NCI-H510A treated with DMSO at 0.1 percent for 48 hours (cell line): ENCODE results near the gene PLIN5.

Experiments
- DNase-seq: peaks from one replicate; lab custom pipeline; 2025; lab: John Stamatoyannopoulos, UW

The PLIN5 gene

GRCh38 chr19:4488496-4488895 is 46.5 kb downstream of the PLIN5 start:
- DNase-seq = no peak

- DNase-seq = no peak
Observed at GRCh38 chr19:4487572-4487971, 47.5 kb downstream of the PLIN5 start.

- no peak for DNase-seq
Observed at GRCh38 chr19:4483385-4483784, 51.6 kb downstream of the PLIN5 start.

- DNase-seq = no peak
Observed at GRCh38 chr19:4482721-4483364, 52.2 kb downstream of the PLIN5 start.

- DNase-seq = no peak
Observed at GRCh38 chr19:4477034-4477801, 57.8 kb downstream of the PLIN5 start.

GRCh38 chr19:4474514-4475022 is 60.5 kb downstream of the PLIN5 start:
- DNase-seq = peak; percentile 90

GRCh38 chr19:4473763-4474513 is 61.1 kb downstream of the PLIN5 start:
- DNase-seq = no peak

GRCh38 chr19:4473011-4473762 is 61.8 kb downstream of the PLIN5 start:
- no peak for DNase-seq
